ENCODE results near the gene ILDR2.

GRCh38 chr1:166988974-166989515 is 13.7 kb upstream of the ILDR2 start, which contains the start of gene MAEL:
- no peak for TF ChIP-seq POLR2A (IDR thresholded peaks at IDR 0.05)
- no peak for TF ChIP-seq CTCF (IDR thresholded peaks at IDR 0.05)

Data from adrenal gland (tissue), 5 donors.